ENCODE results near the gene RNF224.

RNF224 gene

DNA sequence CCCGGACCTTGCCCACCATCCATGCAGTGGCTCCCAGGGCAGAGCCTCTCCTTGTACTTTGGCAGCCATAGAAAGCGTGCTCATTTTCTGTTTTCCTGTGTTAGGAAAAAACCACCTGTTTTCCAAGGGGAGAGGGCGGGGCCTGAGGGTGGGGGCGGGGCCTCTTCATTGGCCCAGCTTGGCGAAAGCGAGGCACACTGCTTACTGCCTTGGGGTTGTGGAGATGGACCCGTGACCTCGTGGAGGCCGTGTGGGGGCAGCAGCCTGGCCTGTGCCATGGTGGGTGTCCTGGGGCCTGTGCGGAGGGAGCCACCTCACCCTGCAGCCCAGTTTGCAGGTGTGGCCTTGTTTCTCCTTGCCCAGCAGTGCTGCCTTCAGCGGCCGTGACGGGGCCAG lies 45.8 kb downstream of the RNF224 start:
- TF ChIP-seq EZH2phosphoT487 (IDR thresholded peaks at IDR 0.05; ENCODE audit: low read depth): no peak
- TF ChIP-seq, protein P1, sequence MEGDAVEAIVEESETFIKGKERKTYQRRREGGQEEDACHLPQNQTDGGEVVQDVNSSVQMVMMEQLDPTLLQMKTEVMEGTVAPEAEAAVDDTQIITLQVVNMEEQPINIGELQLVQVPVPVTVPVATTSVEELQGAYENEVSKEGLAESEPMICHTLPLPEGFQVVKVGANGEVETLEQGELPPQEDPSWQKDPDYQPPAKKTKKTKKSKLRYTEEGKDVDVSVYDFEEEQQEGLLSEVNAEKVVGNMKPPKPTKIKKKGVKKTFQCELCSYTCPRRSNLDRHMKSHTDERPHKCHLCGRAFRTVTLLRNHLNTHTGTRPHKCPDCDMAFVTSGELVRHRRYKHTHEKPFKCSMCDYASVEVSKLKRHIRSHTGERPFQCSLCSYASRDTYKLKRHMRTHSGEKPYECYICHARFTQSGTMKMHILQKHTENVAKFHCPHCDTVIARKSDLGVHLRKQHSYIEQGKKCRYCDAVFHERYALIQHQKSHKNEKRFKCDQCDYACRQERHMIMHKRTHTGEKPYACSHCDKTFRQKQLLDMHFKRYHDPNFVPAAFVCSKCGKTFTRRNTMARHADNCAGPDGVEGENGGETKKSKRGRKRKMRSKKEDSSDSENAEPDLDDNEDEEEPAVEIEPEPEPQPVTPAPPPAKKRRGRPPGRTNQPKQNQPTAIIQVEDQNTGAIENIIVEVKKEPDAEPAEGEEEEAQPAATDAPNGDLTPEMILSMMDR (IDR thresholded peaks at IDR 0.05; ENCODE audit: low read depth, low read length): no peak
- no peak overlapping the region for H3K27ac ChIP-seq (ENCODE audit: low read length)
- no peaks in the 10 kb centered on the region for H4K20me1 ChIP-seq (ENCODE audit: insufficient read depth, low read length)
- no peak overlapping the region for H2AFZ ChIP-seq (ENCODE audit: low read depth, low read length)
- H3K9ac ChIP-seq (ENCODE audit: low read length): no peak overlapping the region
- H3K4me2 ChIP-seq (ENCODE audit: low read length): no peak overlapping the region
- no peaks in the 10 kb centered on the region for H3K79me2 ChIP-seq (ENCODE audit: low read length)
- peaks cover 28% of the 10 kb centered on the region for H3K4me1 ChIP-seq (ENCODE audit: low read length)
- peaks cover 12% of the 10 kb centered on the region for H3K36me3 ChIP-seq (replicated peaks; ENCODE audit: low read depth, low read length)
- H3K4me3 ChIP-seq (ENCODE audit: low read length): no peak overlapping the region
- H3K27me3 ChIP-seq (ENCODE audit: low read depth, low read length): no peaks in the 10 kb centered on the region
- H3K9me3 ChIP-seq (ENCODE audit: insufficient read depth, low read length): no peaks in the 10 kb centered on the region

GRCh38 chr9:137273611-137274320 lies 46.5 kb downstream of the RNF224 start:
- no peak overlapping the region for H3K4me3 ChIP-seq (ENCODE audit: low read length)

GRCh38 chr9:137275203-137275587 lies 47.9 kb downstream of the RNF224 start:
- TF ChIP-seq, protein P1 (IDR thresholded peaks at IDR 0.05; ENCODE audit: low read depth, low read length): no peak
- TF ChIP-seq EZH2phosphoT487 (IDR thresholded peaks at IDR 0.05; ENCODE audit: low read depth): no peak
- H3K4me3 ChIP-seq (ENCODE audit: low read length): no peak overlapping the region
- no peaks in the 10 kb centered on the region for H4K20me1 ChIP-seq (ENCODE audit: insufficient read depth, low read length)
- H3K4me1 ChIP-seq (ENCODE audit: low read length): peaks cover 28% of the 10 kb centered on the region
- H3K36me3 ChIP-seq (replicated peaks; ENCODE audit: low read depth, low read length): peaks cover 18% of the 10 kb centered on the region
- no peaks in the 10 kb centered on the region for H3K9me3 ChIP-seq (ENCODE audit: insufficient read depth, low read length)
- no peak overlapping the region for H3K9ac ChIP-seq (ENCODE audit: low read length)
- no peak overlapping the region for H3K27ac ChIP-seq (ENCODE audit: low read length)
- H3K27me3 ChIP-seq (ENCODE audit: low read depth, low read length): no peaks in the 10 kb centered on the region
- no peaks in the 10 kb centered on the region for H3K79me2 ChIP-seq (ENCODE audit: low read length)
- no peak overlapping the region for H2AFZ ChIP-seq (ENCODE audit: low read depth, low read length)
- no peak overlapping the region for H3K4me2 ChIP-seq (ENCODE audit: low read length)

More at GRCh38 chr9:137273611-137274320, 46.5 kb downstream of the RNF224 start:
- Histone ChIP-seq H3K36me3 (replicated peaks; ENCODE audit: low read depth, low read length) (peaks cover 10% of the 10 kb centered on the region), H3K4me2 (ENCODE audit: low read length) (no peak overlapping the region), H3K79me2 (ENCODE audit: low read length) (no peaks in the 10 kb centered on the region), H2AFZ (ENCODE audit: low read depth, low read length) (no peak overlapping the region), H3K27me3 (ENCODE audit: low read depth, low read length) (no peaks in the 10 kb centered on the region), H4K20me1 (ENCODE audit: insufficient read depth, low read length) (no peaks in the 10 kb centered on the region), H3K9me3 (ENCODE audit: insufficient read depth, low read length) (no peaks in the 10 kb centered on the region), H3K9ac (ENCODE audit: low read length) (no peak overlapping the region), H3K27ac (ENCODE audit: low read length) (no peak overlapping the region), H3K4me1 (ENCODE audit: low read length) (peaks cover 28% of the 10 kb centered on the region)
- TF ChIP-seq, protein P1 (IDR thresholded peaks at IDR 0.05; ENCODE audit: low read depth, low read length): no peak
- TF ChIP-seq EZH2phosphoT487 (IDR thresholded peaks at IDR 0.05; ENCODE audit: low read depth): no peak

DNA sequence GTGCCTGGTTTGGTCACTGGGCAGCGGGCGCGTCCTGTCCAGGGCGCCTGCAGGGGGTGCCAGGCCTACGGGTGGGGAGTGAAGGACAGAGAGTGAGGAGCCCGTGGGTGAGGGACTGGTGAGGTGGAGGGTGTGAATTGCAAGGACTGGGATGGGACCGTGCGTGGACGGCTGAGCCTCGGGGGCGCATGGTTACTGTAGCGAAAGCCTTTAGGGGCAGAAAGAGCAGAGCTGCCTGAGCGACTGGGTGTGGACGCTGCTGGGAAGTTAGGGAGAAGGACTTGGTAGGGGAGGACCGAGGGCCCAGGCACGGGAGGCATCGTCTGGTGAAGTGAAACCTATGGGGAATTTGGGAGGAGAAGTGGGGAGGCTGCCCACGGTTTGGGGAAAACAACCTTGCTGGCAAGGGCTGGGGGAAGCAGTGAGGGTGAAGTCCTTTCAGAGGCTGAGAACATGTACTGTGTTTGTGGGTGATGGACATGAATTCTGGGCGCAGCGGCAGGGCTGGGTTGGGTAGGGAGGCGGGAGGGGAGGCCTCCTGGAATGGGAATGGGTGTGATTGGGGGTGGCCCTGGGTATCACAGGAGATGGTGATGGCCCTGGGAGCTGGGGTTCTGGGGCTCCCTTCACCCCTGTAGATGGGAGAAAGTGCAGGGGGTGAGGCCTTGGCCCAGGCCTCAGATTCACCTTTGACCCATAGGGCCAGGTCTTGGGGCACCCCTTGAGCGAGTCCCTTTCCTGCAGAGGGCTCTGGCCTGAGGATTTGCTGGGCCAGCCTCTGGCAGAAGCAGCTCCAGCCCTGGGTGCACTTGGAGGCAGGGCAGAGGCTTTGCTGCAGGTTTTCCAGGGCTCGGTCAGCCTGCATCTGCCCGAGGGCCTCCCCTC lies 48.5 kb downstream of the RNF224 start:
- H3K27ac ChIP-seq (ENCODE audit: low read length): peak overlapping the region; percentile 20; the same call in 1 of the 2 replicates
- H4K20me1 ChIP-seq (ENCODE audit: insufficient read depth, low read length): no peaks in the 10 kb centered on the region
- TF ChIP-seq EZH2phosphoT487 (IDR thresholded peaks at IDR 0.05; ENCODE audit: low read depth): no peak
- TF ChIP-seq, protein P1 (IDR thresholded peaks at IDR 0.05; ENCODE audit: low read depth, low read length): no peak
- H3K4me1 ChIP-seq (ENCODE audit: low read length): peaks cover 28% of the 10 kb centered on the region
- no peak overlapping the region for H3K9ac ChIP-seq (ENCODE audit: low read length)
- peaks cover 18% of the 10 kb centered on the region for H3K36me3 ChIP-seq (replicated peaks; ENCODE audit: low read depth, low read length)
- no peaks in the 10 kb centered on the region for H3K27me3 ChIP-seq (ENCODE audit: low read depth, low read length)
- no peaks in the 10 kb centered on the region for H3K79me2 ChIP-seq (ENCODE audit: low read length)
- H3K4me3 ChIP-seq (ENCODE audit: low read length): no peak overlapping the region
- H3K9me3 ChIP-seq (ENCODE audit: insufficient read depth, low read length): no peaks in the 10 kb centered on the region
- peak overlapping the region; percentile 3; the same call in 1 of the 2 replicates for H3K4me2 ChIP-seq (ENCODE audit: low read length)
- no peak overlapping the region for H2AFZ ChIP-seq (ENCODE audit: low read depth, low read length)

All from OCI-LY3 (cell line).